ENCODE data around the gene SKAP2.

The SKAP2 gene

GRCh38 chr7:26639695-26640094 is 224.7 kb downstream of the SKAP2 start:
- Histone ChIP-seq H3K27me3 (ENCODE audit: control insufficient read depth, insufficient read depth, low read length) (no peaks in the 10 kb centered on the region), H3K4me3 (ENCODE audit: low read depth, low read length) (no peak overlapping the region), H3K9ac (ENCODE audit: low read depth, low read length) (no peak overlapping the region), H3K9me3 (ENCODE audit: control insufficient read depth, insufficient read depth, low read length) (no peaks in the 10 kb centered on the region), H3K4me1 (ENCODE audit: control insufficient read depth, insufficient read depth, low read length) (no peaks in the 10 kb centered on the region), H3K36me3 (ENCODE audit: control insufficient read depth, insufficient read depth, low read length) (no peaks in the 10 kb centered on the region)

DNA sequence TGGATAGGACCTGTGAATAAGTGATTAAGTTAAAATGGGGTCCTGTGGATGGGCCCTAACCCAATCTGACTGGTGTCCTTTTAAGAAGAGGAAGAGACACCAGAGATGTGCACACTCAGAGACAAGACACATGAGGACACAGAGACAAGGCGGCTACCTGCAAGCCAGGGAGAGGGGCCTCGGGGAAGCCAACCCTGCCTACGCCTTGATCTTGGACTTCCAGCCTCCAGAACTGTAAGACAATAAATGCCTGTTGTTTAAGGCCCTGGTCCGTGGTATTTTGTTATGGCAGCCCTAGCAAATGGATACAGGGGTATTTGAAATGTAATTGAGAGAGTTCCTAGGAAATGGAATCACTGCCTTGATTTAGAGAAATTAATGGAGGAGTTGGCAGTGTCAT is 225.3 kb downstream of the SKAP2 start:
- H3K27me3 ChIP-seq (ENCODE audit: control insufficient read depth, insufficient read depth, low read length) = no peaks in the 10 kb centered on the region
- no peaks in the 10 kb centered on the region for H3K4me1 ChIP-seq (ENCODE audit: control insufficient read depth, insufficient read depth, low read length)
- H3K36me3 ChIP-seq (ENCODE audit: control insufficient read depth, insufficient read depth, low read length) = no peaks in the 10 kb centered on the region
- no peak overlapping the region for H3K4me3 ChIP-seq (ENCODE audit: low read depth, low read length)
- no peaks in the 10 kb centered on the region for H3K9me3 ChIP-seq (ENCODE audit: control insufficient read depth, insufficient read depth, low read length)
- H3K9ac ChIP-seq (ENCODE audit: low read depth, low read length) = no peak overlapping the region

- Histone ChIP-seq H3K9ac (ENCODE audit: low read depth, low read length) (no peak overlapping the region), H3K27me3 (ENCODE audit: control insufficient read depth, insufficient read depth, low read length) (no peaks in the 10 kb centered on the region), H3K9me3 (ENCODE audit: control insufficient read depth, insufficient read depth, low read length) (no peaks in the 10 kb centered on the region), H3K4me3 (ENCODE audit: low read depth, low read length) (no peak overlapping the region), H3K36me3 (ENCODE audit: control insufficient read depth, insufficient read depth, low read length) (no peaks in the 10 kb centered on the region), H3K4me1 (ENCODE audit: control insufficient read depth, insufficient read depth, low read length) (no peaks in the 10 kb centered on the region)
These were observed 226.2 kb downstream of the SKAP2 start for GRCh38 chr7:26638140-26638539.

- Histone ChIP-seq H3K9me3 (ENCODE audit: control insufficient read depth, insufficient read depth, low read length) (no peaks in the 10 kb centered on the region), H3K36me3 (ENCODE audit: control insufficient read depth, insufficient read depth, low read length) (no peaks in the 10 kb centered on the region), H3K4me1 (ENCODE audit: control insufficient read depth, insufficient read depth, low read length) (no peaks in the 10 kb centered on the region), H3K4me3 (ENCODE audit: low read depth, low read length) (no peak overlapping the region), H3K9ac (ENCODE audit: low read depth, low read length) (no peak overlapping the region), H3K27me3 (ENCODE audit: control insufficient read depth, insufficient read depth, low read length) (no peaks in the 10 kb centered on the region)
These were observed 226.8 kb downstream of the SKAP2 start for GRCh38 chr7:26637610-26638009.

- Histone ChIP-seq H3K4me3 (ENCODE audit: low read depth, low read length) (no peak overlapping the region), H3K4me1 (ENCODE audit: control insufficient read depth, insufficient read depth, low read length) (no peaks in the 10 kb centered on the region), H3K9me3 (ENCODE audit: control insufficient read depth, insufficient read depth, low read length) (no peaks in the 10 kb centered on the region), H3K36me3 (ENCODE audit: control insufficient read depth, insufficient read depth, low read length) (no peaks in the 10 kb centered on the region), H3K27me3 (ENCODE audit: control insufficient read depth, insufficient read depth, low read length) (no peaks in the 10 kb centered on the region), H3K9ac (ENCODE audit: low read depth, low read length) (no peak overlapping the region)
These were observed 227.6 kb downstream of the SKAP2 start for GRCh38 chr7:26636808-26637207.

DNA sequence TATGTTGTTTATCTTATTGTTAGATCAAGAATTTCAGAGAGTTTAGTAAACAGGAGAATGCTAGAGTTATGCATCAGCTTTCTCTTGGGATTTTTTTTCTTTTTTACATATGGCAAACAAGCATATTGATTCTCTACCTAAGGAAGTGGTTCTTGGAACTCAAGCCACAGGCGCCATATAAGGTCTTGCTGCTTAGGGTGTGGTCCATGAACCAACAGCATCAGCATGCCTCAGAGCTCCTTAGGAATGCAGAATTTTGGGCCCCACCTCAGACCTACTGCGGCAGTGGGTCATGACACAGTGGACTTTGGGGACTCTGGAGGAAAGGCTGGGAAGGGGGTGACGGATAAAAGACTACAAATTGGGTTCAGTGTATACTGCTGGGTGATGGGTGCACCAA is 230.8 kb downstream of the SKAP2 start:
- Histone ChIP-seq H3K9ac (ENCODE audit: low read depth, low read length) (no peak overlapping the region), H3K36me3 (ENCODE audit: control insufficient read depth, insufficient read depth, low read length) (no peaks in the 10 kb centered on the region), H3K4me3 (ENCODE audit: low read depth, low read length) (no peak overlapping the region), H3K9me3 (ENCODE audit: control insufficient read depth, insufficient read depth, low read length) (no peaks in the 10 kb centered on the region), H3K4me1 (ENCODE audit: control insufficient read depth, insufficient read depth, low read length) (no peaks in the 10 kb centered on the region), H3K27me3 (ENCODE audit: control insufficient read depth, insufficient read depth, low read length) (no peaks in the 10 kb centered on the region)

- Histone ChIP-seq H3K36me3 (ENCODE audit: control insufficient read depth, insufficient read depth, low read length) (no peaks in the 10 kb centered on the region), H3K27me3 (ENCODE audit: control insufficient read depth, insufficient read depth, low read length) (no peaks in the 10 kb centered on the region), H3K9ac (ENCODE audit: low read depth, low read length) (no peak overlapping the region), H3K9me3 (ENCODE audit: control insufficient read depth, insufficient read depth, low read length) (no peaks in the 10 kb centered on the region), H3K4me1 (ENCODE audit: control insufficient read depth, insufficient read depth, low read length) (no peaks in the 10 kb centered on the region), H3K4me3 (ENCODE audit: low read depth, low read length) (no peak overlapping the region)
These were observed 232.8 kb downstream of the SKAP2 start for GRCh38 chr7:26631601-26632000.

- Histone ChIP-seq H3K4me1 (ENCODE audit: control insufficient read depth, insufficient read depth, low read length) (no peaks in the 10 kb centered on the region), H3K36me3 (ENCODE audit: control insufficient read depth, insufficient read depth, low read length) (no peaks in the 10 kb centered on the region), H3K4me3 (ENCODE audit: low read depth, low read length) (no peak overlapping the region), H3K27me3 (ENCODE audit: control insufficient read depth, insufficient read depth, low read length) (no peaks in the 10 kb centered on the region), H3K9me3 (ENCODE audit: control insufficient read depth, insufficient read depth, low read length) (no peaks in the 10 kb centered on the region), H3K9ac (ENCODE audit: low read depth, low read length) (no peak overlapping the region)
These were observed 233.3 kb downstream of the SKAP2 start for GRCh38 chr7:26630941-26631580.

GRCh38 chr7:26630361-26630760 is 234.0 kb downstream of the SKAP2 start:
- H3K9me3 ChIP-seq (ENCODE audit: control insufficient read depth, insufficient read depth, low read length) = no peaks in the 10 kb centered on the region
- H3K36me3 ChIP-seq (ENCODE audit: control insufficient read depth, insufficient read depth, low read length) = no peaks in the 10 kb centered on the region
- H3K9ac ChIP-seq (ENCODE audit: low read depth, low read length) = no peak overlapping the region
- no peaks in the 10 kb centered on the region for H3K4me1 ChIP-seq (ENCODE audit: control insufficient read depth, insufficient read depth, low read length)
- no peak overlapping the region for H3K4me3 ChIP-seq (ENCODE audit: low read depth, low read length)
- no peaks in the 10 kb centered on the region for H3K27me3 ChIP-seq (ENCODE audit: control insufficient read depth, insufficient read depth, low read length)

GRCh38 chr7:26629696-26630095 is 234.7 kb downstream of the SKAP2 start:
- Histone ChIP-seq H3K27me3 (ENCODE audit: control insufficient read depth, insufficient read depth, low read length) (no peaks in the 10 kb centered on the region), H3K4me3 (ENCODE audit: low read depth, low read length) (no peak overlapping the region), H3K4me1 (ENCODE audit: control insufficient read depth, insufficient read depth, low read length) (no peaks in the 10 kb centered on the region), H3K9me3 (ENCODE audit: control insufficient read depth, insufficient read depth, low read length) (no peaks in the 10 kb centered on the region), H3K36me3 (ENCODE audit: control insufficient read depth, insufficient read depth, low read length) (no peaks in the 10 kb centered on the region), H3K9ac (ENCODE audit: low read depth, low read length) (no peak overlapping the region)

DNA sequence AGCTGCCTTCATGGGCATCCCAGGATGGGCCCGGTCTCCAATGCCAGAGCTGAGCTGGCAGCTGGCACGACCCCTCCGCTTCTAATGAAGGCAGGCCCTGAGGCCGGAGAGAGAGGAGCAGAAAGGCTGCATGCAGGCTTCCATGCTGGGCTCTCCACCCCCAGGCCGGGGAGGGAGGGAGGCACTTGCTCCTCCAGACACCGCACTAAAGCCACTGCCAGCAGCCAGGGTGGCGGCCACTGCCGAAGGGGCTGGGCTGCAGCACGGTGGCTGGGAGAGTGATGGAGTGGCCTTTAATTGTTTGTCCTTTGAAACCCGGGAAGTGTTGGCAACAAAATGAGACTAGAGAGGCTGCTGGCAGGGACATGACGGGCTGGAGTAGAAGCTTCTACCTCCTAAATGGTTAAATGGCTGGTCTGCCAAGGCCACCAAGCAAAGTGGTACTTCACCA is 236.5 kb downstream of the SKAP2 start:
- Histone ChIP-seq H3K4me3 (ENCODE audit: low read depth, low read length) (no peak overlapping the region), H3K4me1 (ENCODE audit: control insufficient read depth, insufficient read depth, low read length) (no peaks in the 10 kb centered on the region), H3K9me3 (ENCODE audit: control insufficient read depth, insufficient read depth, low read length) (no peaks in the 10 kb centered on the region), H3K27me3 (ENCODE audit: control insufficient read depth, insufficient read depth, low read length) (no peaks in the 10 kb centered on the region), H3K9ac (ENCODE audit: low read depth, low read length) (no peak overlapping the region), H3K36me3 (ENCODE audit: control insufficient read depth, insufficient read depth, low read length) (no peaks in the 10 kb centered on the region)

DNA sequence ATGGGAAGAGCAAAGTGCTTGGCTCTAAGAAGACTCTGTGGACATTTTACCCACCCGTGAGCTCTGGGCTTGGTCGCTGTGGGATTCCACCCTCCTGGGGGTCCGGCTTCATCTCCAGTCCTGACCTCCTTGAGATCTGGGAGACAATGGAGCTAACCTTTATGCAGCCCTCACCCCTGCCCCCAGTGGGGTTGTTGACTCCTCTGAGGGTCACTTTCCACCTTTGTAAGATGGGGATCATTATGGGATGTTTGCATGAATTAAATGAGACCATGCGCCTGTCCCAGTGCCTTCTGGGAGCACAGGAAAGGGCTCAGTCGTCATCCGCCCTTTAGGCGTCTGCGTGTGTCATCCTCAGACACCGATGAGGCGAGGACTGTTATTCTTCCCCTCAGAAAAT is 237.2 kb downstream of the SKAP2 start:
- Histone ChIP-seq H3K4me3 (ENCODE audit: low read depth, low read length) (no peak overlapping the region), H3K9ac (ENCODE audit: low read depth, low read length) (no peak overlapping the region), H3K4me1 (ENCODE audit: control insufficient read depth, insufficient read depth, low read length) (no peaks in the 10 kb centered on the region), H3K36me3 (ENCODE audit: control insufficient read depth, insufficient read depth, low read length) (no peaks in the 10 kb centered on the region), H3K27me3 (ENCODE audit: control insufficient read depth, insufficient read depth, low read length) (no peaks in the 10 kb centered on the region), H3K9me3 (ENCODE audit: control insufficient read depth, insufficient read depth, low read length) (no peaks in the 10 kb centered on the region)

Data from iPS-15b (cell line).